ENCODE data around the gene CXADR. TPM values are rescaled to one million over a fixed set of nuclear protein-coding genes. Genes with fewer than 3 reads are reported as not detected.
A peak's percentile ranks its signal among the peaks of the same experiment; 100 is the strongest.

The CXADR gene
- total and polyA plus RNA-seq, 4 donors: 8.5 to 46.4 (median 26.5) TPM

DNA sequence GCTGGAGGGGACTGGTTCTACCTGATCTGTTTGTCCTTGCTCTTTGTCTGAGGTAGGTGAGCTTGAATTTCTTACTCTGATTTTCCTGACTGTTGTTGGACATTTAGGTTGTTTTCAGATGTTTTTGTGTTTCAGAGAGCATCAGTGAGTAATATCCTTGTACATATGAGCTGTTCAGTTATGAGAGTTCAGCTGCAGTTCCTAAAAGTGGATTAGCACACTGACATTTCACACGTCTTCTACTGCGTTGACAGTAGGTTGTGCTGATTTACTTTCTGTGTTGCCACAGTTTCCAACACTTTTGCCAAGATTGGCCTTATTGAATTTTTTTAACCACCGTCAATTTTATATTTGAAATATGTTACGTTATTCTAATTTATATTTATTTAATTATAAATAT, 27.7 kb downstream of the CXADR start:
- no peak for DNase-seq (ENCODE audit: low spot score)
- TF ChIP-seq JUND (IDR thresholded peaks at IDR 0.05) (no peak), FOXA1 (IDR thresholded peaks at IDR 0.05) (no peak), FOXA2 (IDR thresholded peaks at IDR 0.05) (no peak), RAD21 (IDR thresholded peaks at IDR 0.05) (no peak), SP1 (IDR thresholded peaks at IDR 0.05) (no peak), EGR1 (IDR thresholded peaks at IDR 0.05; ENCODE audit: low read depth in 2 of 2) (no peak), RXRA (IDR thresholded peaks at IDR 0.05) (no peak), HNF4A (conservative IDR thresholded peaks at IDR 0.05) (no peak), NR2F2 (IDR thresholded peaks at IDR 0.05) (no peak), TAF1 (conservative IDR thresholded peaks at IDR 0.05) (no peak)
- TF ChIP-seq, protein P1, sequence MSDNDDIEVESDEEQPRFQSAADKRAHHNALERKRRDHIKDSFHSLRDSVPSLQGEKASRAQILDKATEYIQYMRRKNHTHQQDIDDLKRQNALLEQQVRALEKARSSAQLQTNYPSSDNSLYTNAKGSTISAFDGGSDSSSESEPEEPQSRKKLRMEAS (IDR thresholded peaks at IDR 0.05): no peak
- TF ChIP-seq, protein P2, sequence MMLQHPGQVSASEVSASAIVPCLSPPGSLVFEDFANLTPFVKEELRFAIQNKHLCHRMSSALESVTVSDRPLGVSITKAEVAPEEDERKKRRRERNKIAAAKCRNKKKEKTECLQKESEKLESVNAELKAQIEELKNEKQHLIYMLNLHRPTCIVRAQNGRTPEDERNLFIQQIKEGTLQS (IDR thresholded peaks at IDR 0.05): no peak
- TF ChIP-seq, protein P3, sequence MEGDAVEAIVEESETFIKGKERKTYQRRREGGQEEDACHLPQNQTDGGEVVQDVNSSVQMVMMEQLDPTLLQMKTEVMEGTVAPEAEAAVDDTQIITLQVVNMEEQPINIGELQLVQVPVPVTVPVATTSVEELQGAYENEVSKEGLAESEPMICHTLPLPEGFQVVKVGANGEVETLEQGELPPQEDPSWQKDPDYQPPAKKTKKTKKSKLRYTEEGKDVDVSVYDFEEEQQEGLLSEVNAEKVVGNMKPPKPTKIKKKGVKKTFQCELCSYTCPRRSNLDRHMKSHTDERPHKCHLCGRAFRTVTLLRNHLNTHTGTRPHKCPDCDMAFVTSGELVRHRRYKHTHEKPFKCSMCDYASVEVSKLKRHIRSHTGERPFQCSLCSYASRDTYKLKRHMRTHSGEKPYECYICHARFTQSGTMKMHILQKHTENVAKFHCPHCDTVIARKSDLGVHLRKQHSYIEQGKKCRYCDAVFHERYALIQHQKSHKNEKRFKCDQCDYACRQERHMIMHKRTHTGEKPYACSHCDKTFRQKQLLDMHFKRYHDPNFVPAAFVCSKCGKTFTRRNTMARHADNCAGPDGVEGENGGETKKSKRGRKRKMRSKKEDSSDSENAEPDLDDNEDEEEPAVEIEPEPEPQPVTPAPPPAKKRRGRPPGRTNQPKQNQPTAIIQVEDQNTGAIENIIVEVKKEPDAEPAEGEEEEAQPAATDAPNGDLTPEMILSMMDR (IDR thresholded peaks at IDR 0.05; ENCODE audit: low read depth, low read length, missing input control): no peak
- Histone ChIP-seq H3K9ac (ENCODE audit: low read depth in 1 of 2, low read length in 2 of 2) (no peak overlapping the region), H3K27me3 (ENCODE audit: control insufficient read depth in 4 of 4, insufficient read depth in 4 of 4, low read length in 3 of 4) (no peaks in the 10 kb centered on the region), H3K4me1 (ENCODE audit: control insufficient read depth in 4 of 4, insufficient read depth in 4 of 4, low read length in 3 of 4) (peaks cover 14 to 57% (median 43%) of the 10 kb centered on the region in 4 donors), H3K36me3 (ENCODE audit: control insufficient read depth in 4 of 4, insufficient read depth in 3 of 4, low read depth in 1 of 4, low read length in 3 of 4) (peaks cover 0 to 3% (median 2%) of the 10 kb centered on the region in 4 donors), H3K27ac (ENCODE audit: low read depth in 1 of 2, low read length in 2 of 2) (no peak overlapping the region), H3K9me3 (ENCODE audit: control insufficient read depth in 4 of 4, low read length in 3 of 4) (no peaks in the 10 kb centered on the region), H3K4me3 (ENCODE audit: low read depth in 1 of 3, low read length in 3 of 3) (no peak overlapping the region)
- WGBS: 69% methylated on average over 4 of the region's 4 CpGs

DNA sequence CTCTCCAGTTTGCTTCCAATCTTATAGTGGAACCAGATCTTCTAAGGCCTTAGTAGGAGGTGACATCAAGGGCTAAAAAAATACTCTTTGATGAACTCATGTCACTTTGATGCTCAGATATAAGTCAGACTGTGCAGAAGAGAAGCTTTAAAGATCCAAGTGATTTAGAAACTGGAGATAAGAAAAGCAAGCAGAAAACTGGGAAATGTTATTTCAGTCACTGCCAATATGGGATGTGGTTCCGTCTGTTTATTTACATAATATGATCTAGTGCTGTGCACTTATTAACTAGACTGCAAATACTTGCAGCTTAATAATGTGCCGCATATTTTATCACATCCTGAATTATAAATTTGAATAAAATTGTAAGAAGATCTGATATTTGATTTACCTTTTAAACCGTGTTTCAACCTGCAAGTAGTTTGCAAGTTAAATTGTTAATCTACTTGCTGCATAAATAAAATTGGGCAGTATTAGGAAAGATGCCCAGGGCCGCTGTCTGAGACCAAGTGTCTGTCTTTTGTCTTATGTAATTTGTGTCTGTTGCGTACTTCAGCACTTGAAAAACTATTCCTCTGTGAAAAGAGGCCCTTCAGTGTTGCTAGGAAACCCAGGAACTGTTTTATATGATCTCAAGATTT, 29.6 kb downstream of the CXADR start:
- H3K4me1 ChIP-seq (ENCODE audit: control insufficient read depth in 4 of 4, insufficient read depth in 4 of 4, low read length in 3 of 4): peaks cover 14 to 52% (median 39%) of the 10 kb centered on the region in 4 donors
- WGBS: 19% methylated on average over 5 of the region's 5 CpGs
- no peak for DNase-seq (ENCODE audit: low spot score)
- H3K36me3 ChIP-seq (ENCODE audit: control insufficient read depth in 4 of 4, insufficient read depth in 3 of 4, low read depth in 1 of 4, low read length in 3 of 4): peaks cover 0 to 4% (median under 1%) of the 10 kb centered on the region in 4 donors
- no peak overlapping the region for H3K4me3 ChIP-seq (ENCODE audit: low read depth in 1 of 3, low read length in 3 of 3)
- peak overlapping the region; percentile 50 to 60 for H3K27ac ChIP-seq (ENCODE audit: low read depth in 1 of 2, low read length in 2 of 2)
- no peaks in the 10 kb centered on the region for H3K9me3 ChIP-seq (ENCODE audit: control insufficient read depth in 4 of 4, low read length in 3 of 4)
- H3K9ac ChIP-seq (ENCODE audit: low read depth in 1 of 2, low read length in 2 of 2): no peak overlapping the region
- no peaks in the 10 kb centered on the region for H3K27me3 ChIP-seq (ENCODE audit: control insufficient read depth in 4 of 4, insufficient read depth in 4 of 4, low read length in 3 of 4)
- TF ChIP-seq YY1 (IDR thresholded peaks at IDR 0.05): no peak
- TF ChIP-seq EGR1 (IDR thresholded peaks at IDR 0.05; ENCODE audit: low read depth in 2 of 2): no peak
- peak; percentile 33 to 44 for TF ChIP-seq RAD21 (IDR thresholded peaks at IDR 0.05)
- TF ChIP-seq HNF4G (IDR thresholded peaks at IDR 0.05): no peak
- peak; percentile 17 for TF ChIP-seq SP1 (IDR thresholded peaks at IDR 0.05)
- TF ChIP-seq, protein P4, sequence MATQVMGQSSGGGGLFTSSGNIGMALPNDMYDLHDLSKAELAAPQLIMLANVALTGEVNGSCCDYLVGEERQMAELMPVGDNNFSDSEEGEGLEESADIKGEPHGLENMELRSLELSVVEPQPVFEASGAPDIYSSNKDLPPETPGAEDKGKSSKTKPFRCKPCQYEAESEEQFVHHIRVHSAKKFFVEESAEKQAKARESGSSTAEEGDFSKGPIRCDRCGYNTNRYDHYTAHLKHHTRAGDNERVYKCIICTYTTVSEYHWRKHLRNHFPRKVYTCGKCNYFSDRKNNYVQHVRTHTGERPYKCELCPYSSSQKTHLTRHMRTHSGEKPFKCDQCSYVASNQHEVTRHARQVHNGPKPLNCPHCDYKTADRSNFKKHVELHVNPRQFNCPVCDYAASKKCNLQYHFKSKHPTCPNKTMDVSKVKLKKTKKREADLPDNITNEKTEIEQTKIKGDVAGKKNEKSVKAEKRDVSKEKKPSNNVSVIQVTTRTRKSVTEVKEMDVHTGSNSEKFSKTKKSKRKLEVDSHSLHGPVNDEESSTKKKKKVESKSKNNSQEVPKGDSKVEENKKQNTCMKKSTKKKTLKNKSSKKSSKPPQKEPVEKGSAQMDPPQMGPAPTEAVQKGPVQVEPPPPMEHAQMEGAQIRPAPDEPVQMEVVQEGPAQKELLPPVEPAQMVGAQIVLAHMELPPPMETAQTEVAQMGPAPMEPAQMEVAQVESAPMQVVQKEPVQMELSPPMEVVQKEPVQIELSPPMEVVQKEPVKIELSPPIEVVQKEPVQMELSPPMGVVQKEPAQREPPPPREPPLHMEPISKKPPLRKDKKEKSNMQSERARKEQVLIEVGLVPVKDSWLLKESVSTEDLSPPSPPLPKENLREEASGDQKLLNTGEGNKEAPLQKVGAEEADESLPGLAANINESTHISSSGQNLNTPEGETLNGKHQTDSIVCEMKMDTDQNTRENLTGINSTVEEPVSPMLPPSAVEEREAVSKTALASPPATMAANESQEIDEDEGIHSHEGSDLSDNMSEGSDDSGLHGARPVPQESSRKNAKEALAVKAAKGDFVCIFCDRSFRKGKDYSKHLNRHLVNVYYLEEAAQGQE (IDR thresholded peaks at IDR 0.05): no peak
- TF ChIP-seq, protein P1 (IDR thresholded peaks at IDR 0.05): peak; percentile 28
- TF ChIP-seq, protein P2 (IDR thresholded peaks at IDR 0.05): no peak
- no peak for TF ChIP-seq NR2F2 (IDR thresholded peaks at IDR 0.05)
- TF ChIP-seq, protein P5, sequence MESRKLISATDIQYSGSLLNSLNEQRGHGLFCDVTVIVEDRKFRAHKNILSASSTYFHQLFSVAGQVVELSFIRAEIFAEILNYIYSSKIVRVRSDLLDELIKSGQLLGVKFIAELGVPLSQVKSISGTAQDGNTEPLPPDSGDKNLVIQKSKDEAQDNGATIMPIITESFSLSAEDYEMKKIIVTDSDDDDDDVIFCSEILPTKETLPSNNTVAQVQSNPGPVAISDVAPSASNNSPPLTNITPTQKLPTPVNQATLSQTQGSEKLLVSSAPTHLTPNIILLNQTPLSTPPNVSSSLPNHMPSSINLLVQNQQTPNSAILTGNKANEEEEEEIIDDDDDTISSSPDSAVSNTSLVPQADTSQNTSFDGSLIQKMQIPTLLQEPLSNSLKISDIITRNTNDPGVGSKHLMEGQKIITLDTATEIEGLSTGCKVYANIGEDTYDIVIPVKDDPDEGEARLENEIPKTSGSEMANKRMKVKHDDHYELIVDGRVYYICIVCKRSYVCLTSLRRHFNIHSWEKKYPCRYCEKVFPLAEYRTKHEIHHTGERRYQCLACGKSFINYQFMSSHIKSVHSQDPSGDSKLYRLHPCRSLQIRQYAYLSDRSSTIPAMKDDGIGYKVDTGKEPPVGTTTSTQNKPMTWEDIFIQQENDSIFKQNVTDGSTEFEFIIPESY (IDR thresholded peaks at IDR 0.05): peak; percentile 53
- no peak for TF ChIP-seq TAF1 (conservative IDR thresholded peaks at IDR 0.05)
- TF ChIP-seq JUND (IDR thresholded peaks at IDR 0.05): peak; percentile 34 to 67
- peak; percentile 48 to 56 for TF ChIP-seq RXRA (IDR thresholded peaks at IDR 0.05)
- TF ChIP-seq, protein P3 (IDR thresholded peaks at IDR 0.05; ENCODE audit: low read depth, low read length, missing input control): no peak
- TF ChIP-seq GABPA (IDR thresholded peaks at IDR 0.05 in 1 of 2, conservative IDR thresholded peaks at IDR 0.05 in 1 of 2): no peak
- peak; percentile 56 to 62 for TF ChIP-seq HNF4A (conservative IDR thresholded peaks at IDR 0.05)
- TF ChIP-seq FOXA2 (IDR thresholded peaks at IDR 0.05): peak; percentile 82
- peak; percentile 66 for TF ChIP-seq FOXA1 (IDR thresholded peaks at IDR 0.05)
